HepG2 (cell line): ENCODE measurements around the gene ZNF184. TPM values are rescaled to one million over a fixed set of nuclear protein-coding genes. Genes with fewer than 3 reads are reported as not detected.
A peak's percentile ranks its signal among the peaks of the same experiment; 100 is the strongest.

Experiments
- BCL6 ChIP-seq: IDR thresholded peaks from 2 replicates; pipeline ENCODE4 v1.6.1; 2016; ENCODE audit warnings: missing genetic modification reagents, missing compliant biosample characterization
- CENPX ChIP-seq: sonication (generic); formaldehyde crosslinking; IDR thresholded peaks from 2 replicates; pipeline ENCODE4 v1.9.0; 2021; ENCODE audit warnings: mild to moderate bottlenecking, missing genetic modification reagents, moderate library complexity
- CHD4 ChIP-seq: fragments of 200-600 bp; sonication (generic); IDR thresholded peaks from 2 replicates; pipeline ENCODE4 v1.7.0; 2017; ENCODE audit warnings: mild to moderate bottlenecking, low read length, borderline replicate concordance
- FOSL2 ChIP-seq: sonication (generic); formaldehyde crosslinking; IDR thresholded peaks from 2 replicates; pipeline ENCODE4 v1.4.0; 2020; ENCODE audit warnings: missing genetic modification reagents
- HMG20A ChIP-seq: IDR thresholded peaks from 2 replicates; pipeline ENCODE4 v1.6.1; 2016; ENCODE audit warnings: borderline replicate concordance
- HNF4G ChIP-seq, 2 experiments: sonication (generic) in 1 of 2; formaldehyde crosslinking in 1 of 2; IDR thresholded peaks; 2 replicates each; pipeline versions ENCODE4 v1.4.0 to v1.6.1; 2011 to 2020; ENCODE audit warnings: borderline replicate concordance in 2 of 2, low read depth in 2 of 2, mild to moderate bottlenecking in 2 of 2, low read length in 1 of 2, missing genetic modification reagents in 1 of 2, moderate library complexity in 1 of 2
- ISL2 ChIP-seq: sonication (generic); formaldehyde crosslinking; IDR thresholded peaks from 2 replicates; pipeline ENCODE4 v1.5.0; 2020; ENCODE audit warnings: missing genetic modification reagents
- KDM2A ChIP-seq: sonication (generic); formaldehyde crosslinking; IDR thresholded peaks from 2 replicates; pipeline ENCODE4 v1.4.0; 2020; ENCODE audit warnings: low read depth, missing genetic modification reagents, borderline replicate concordance
- KDM5A ChIP-seq: fragments of 200-600 bp; sonication (generic); IDR thresholded peaks from 2 replicates; pipeline ENCODE4 v1.7.0; 2018; ENCODE audit warnings: antibody characterized with exemption, mild to moderate bottlenecking, low read length, borderline replicate concordance
- NFATC3 ChIP-seq: sonication (generic); formaldehyde crosslinking; IDR thresholded peaks from 2 replicates; pipeline ENCODE4 v1.5.1; 2020; ENCODE audit warnings: mild to moderate bottlenecking, missing genetic modification reagents
- NFKB2 ChIP-seq: sonication (generic); formaldehyde crosslinking; IDR thresholded peaks from 2 replicates; pipeline ENCODE4 v1.4.0; 2020; ENCODE audit warnings: missing genetic modification reagents, borderline replicate concordance
- NR2F1 ChIP-seq, 2 experiments: fragments of 450-650 bp in 1 of 2; formaldehyde crosslinking in 1 of 2; IDR thresholded peaks; 2 replicates each; pipeline versions ENCODE4 v1.5.0 to v1.6.1; 2016 to 2020; ENCODE audit warnings: mild to moderate bottlenecking in 1 of 2, missing compliant biosample characterization in 1 of 2, missing genetic modification reagents in 1 of 2, moderate library complexity in 1 of 2
- PTBP1 ChIP-seq: fragments of 200-400 bp; formaldehyde crosslinking; IDR thresholded peaks from 2 replicates; pipeline ENCODE4 v1.6.1; 2018; ENCODE audit warnings: low read length, low read depth; ENCODE audit not compliant: poor library complexity, severe bottlenecking
- SKI ChIP-seq: fragments of 450-650 bp; IDR thresholded peaks from one replicate; pipeline ENCODE4 v1.6.1; 2018; ENCODE audit warnings: mild to moderate bottlenecking; ENCODE audit not compliant: partially characterized antibody
- SNAI1 ChIP-seq: sonication (generic); formaldehyde crosslinking; IDR thresholded peaks from 2 replicates; pipeline ENCODE4 v1.5.0; 2020; ENCODE audit warnings: mild to moderate bottlenecking, missing genetic modification reagents, borderline replicate concordance
- SOX5 ChIP-seq: IDR thresholded peaks from 2 replicates; pipeline ENCODE4 v1.6.1; 2016; ENCODE audit warnings: borderline replicate concordance
- TGIF2 ChIP-seq: IDR thresholded peaks from 2 replicates; pipeline ENCODE4 v1.6.1; 2016; ENCODE audit warnings: control low read depth, missing compliant biosample characterization
- ZBTB38 ChIP-seq: sonication (generic); formaldehyde crosslinking; IDR thresholded peaks from 2 replicates; pipeline ENCODE4 v1.5.1; 2020; ENCODE audit warnings: mild to moderate bottlenecking, missing genetic modification reagents
- ZEB1 ChIP-seq: IDR thresholded peaks from 2 replicates; pipeline ENCODE4 v1.6.1; 2012; ENCODE audit warnings: mild to moderate bottlenecking, low read depth, inconsistent platforms; ENCODE audit not compliant: insufficient replicate concordance
- ZKSCAN8 ChIP-seq: IDR thresholded peaks from 2 replicates; pipeline ENCODE4 v1.6.1; 2016; ENCODE audit warnings: borderline replicate concordance, missing genetic modification reagents, missing compliant biosample characterization
- ZMYM2 ChIP-seq: sonication (generic); formaldehyde crosslinking; IDR thresholded peaks from 2 replicates; pipeline ENCODE4 v1.8.0; 2022; ENCODE audit warnings: mild to moderate bottlenecking, missing genetic modification reagents
- ZNF616 ChIP-seq: sonication (generic); formaldehyde crosslinking; IDR thresholded peaks from 2 replicates; pipeline ENCODE4 v1.5.0; 2020; ENCODE audit warnings: low read depth, mild to moderate bottlenecking, missing genetic modification reagents
- ZNF766 ChIP-seq: sonication (generic); formaldehyde crosslinking; IDR thresholded peaks from 2 replicates; pipeline ENCODE4 v1.5.0; 2020; ENCODE audit warnings: missing genetic modification reagents, borderline replicate concordance
- ZNF83 ChIP-seq: sonication (generic); formaldehyde crosslinking; IDR thresholded peaks from 2 replicates; pipeline ENCODE4 v1.4.0; 2020; ENCODE audit warnings: missing genetic modification reagents, mild to moderate bottlenecking, borderline replicate concordance
- polyA plus RNA-seq, 8 experiments: library from polyadenylated mRNA; depleted of rRNA in 3 of 8; stranded (reverse) in 7 of 8; unstranded in 1 of 8; fragments of >200 nt; fragmentation: Illumina TruSeq in 4 of 8; extraction: Trizol in 4 of 8; gene quantifications; 2 replicates each; pipeline versions ENCODE4 v1.2.1 to v1.2.3, GENCODE V29; 2011 to 2016; ENCODE audit warnings: low read depth in 4 of 8, missing spikeins in 1 of 8, mixed read lengths in 1 of 8; ENCODE audit not compliant: insufficient read depth in 1 of 8
- total RNA-seq, 5 experiments: library from RNA; depleted of rRNA; stranded (reverse); fragments of >200 nt; fragmentation: Illumina TruSeq; extraction: Trizol; gene quantifications; 2 replicates each; pipeline ENCODE4 v1.2.3, GENCODE V29; 2016; ENCODE audit warnings: low read depth in 1 of 5
- TF ChIP-seq, protein P1 (sequence below): IDR thresholded peaks from 2 replicates; pipeline ENCODE4 v1.6.1; 2016
- TF ChIP-seq, protein P2 (sequence below): sonication (generic); formaldehyde crosslinking; IDR thresholded peaks from 2 replicates; pipeline ENCODE4 v1.4.0; 2020; ENCODE audit warnings: mild to moderate bottlenecking, missing genetic modification reagents
- TF ChIP-seq, protein P3 (sequence below): sonication (generic); formaldehyde crosslinking; IDR thresholded peaks from 2 replicates; pipeline ENCODE4 v1.4.0; 2020; ENCODE audit warnings: mild to moderate bottlenecking, missing genetic modification reagents
- TF ChIP-seq, protein P4 (sequence below): sonication (generic); formaldehyde crosslinking; IDR thresholded peaks from 2 replicates; pipeline ENCODE4 v1.4.0; 2020; ENCODE audit warnings: mild to moderate bottlenecking, missing genetic modification reagents, borderline replicate concordance

Gene ZNF184
- total and polyA plus RNA-seq, 2 of the 13 experiments (the other 11 are each of a cell fraction or from before 2014, with no cell fraction given), result 2.1 to 10.1 TPM

DNA sequence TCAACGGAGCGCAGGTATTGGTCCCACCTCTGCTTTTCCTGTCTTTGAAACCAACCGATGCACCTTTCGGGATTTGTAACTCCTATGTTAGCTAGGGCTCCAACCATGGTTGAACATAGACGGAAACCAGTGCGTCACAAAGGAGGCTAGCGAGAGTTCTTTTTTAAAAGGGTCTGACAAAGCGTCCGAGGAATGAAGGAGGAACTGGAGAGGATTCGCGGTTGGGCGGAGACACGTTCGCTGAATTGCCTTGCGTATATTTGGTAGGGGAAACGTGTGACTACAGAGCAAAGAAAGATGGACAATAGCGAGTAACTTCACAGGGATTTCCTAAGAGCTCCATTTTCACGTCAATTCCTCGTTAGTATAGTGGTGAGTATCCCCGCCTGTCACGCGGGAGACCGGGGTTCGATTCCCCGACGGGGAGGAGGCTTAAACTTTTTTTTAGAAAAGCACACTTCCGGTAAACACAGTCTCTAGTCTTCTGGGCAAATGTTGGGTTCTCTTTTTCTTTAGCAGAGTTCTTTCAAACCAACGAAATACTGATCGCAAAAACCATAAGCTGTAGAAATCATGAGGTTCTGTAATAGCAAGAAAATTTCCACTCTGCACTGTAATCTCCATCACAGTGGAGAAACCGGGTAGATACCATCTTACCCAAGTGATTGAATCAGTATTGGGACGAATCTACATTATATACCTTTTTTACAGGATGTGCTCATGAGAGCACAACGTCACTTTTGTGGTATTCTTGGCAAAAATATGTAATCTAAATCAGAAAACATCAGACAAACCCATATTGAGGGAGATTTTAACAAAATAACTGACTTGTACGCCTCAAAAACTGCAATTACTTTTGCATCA is 6.6 kb upstream of the ZNF184 start (continued):
- TF ChIP-seq BCL6 (CRISPR knock-in tag), result peak; percentile 74
- peak; percentile 85 for TF ChIP-seq KDM2A (CRISPR knock-in tag)
- TF ChIP-seq, protein P1, sequence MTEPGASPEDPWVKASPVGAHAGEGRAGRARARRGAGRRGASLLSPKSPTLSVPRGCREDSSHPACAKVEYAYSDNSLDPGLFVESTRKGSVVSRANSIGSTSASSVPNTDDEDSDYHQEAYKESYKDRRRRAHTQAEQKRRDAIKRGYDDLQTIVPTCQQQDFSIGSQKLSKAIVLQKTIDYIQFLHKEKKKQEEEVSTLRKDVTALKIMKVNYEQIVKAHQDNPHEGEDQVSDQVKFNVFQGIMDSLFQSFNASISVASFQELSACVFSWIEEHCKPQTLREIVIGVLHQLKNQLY, result no peak
- no peak for TF ChIP-seq NFKB2 (CRISPR knock-in tag)
- peak; percentile 31 for TF ChIP-seq SKI
- peak; percentile 80 for TF ChIP-seq ISL2 (CRISPR knock-in tag)
- TF ChIP-seq HMG20A (CRISPR knock-in tag), result no peak
- no peak for TF ChIP-seq ZNF766
- no peak for TF ChIP-seq ZNF83 (CRISPR knock-in tag)
- peak; percentile 77 for TF ChIP-seq ZMYM2 (CRISPR knock-in tag)
- TF ChIP-seq NFATC3 (CRISPR knock-in tag), result no peak
- TF ChIP-seq, protein P2, sequence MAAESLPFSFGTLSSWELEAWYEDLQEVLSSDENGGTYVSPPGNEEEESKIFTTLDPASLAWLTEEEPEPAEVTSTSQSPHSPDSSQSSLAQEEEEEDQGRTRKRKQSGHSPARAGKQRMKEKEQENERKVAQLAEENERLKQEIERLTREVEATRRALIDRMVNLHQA (CRISPR knock-in tag), result 0 out of 2 replicates have a peak, but pooled peaks have one; percentile 41
- TF ChIP-seq ZNF616, result no peak
- TF ChIP-seq, protein P3, sequence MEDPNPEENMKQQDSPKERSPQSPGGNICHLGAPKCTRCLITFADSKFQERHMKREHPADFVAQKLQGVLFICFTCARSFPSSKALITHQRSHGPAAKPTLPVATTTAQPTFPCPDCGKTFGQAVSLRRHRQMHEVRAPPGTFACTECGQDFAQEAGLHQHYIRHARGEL (CRISPR knock-in tag), result no peak
- TF ChIP-seq ZKSCAN8 (CRISPR knock-in tag), result peak; percentile 89; the same call in 1 of the 2 replicates
- peak; percentile 65 for TF ChIP-seq SOX5 (CRISPR knock-in tag)
- no peak for TF ChIP-seq NR2F1 (CRISPR knock-in tag; IDR thresholded peaks at IDR 0.05)
- peak; percentile 77 for TF ChIP-seq ZEB1
- peak; percentile 59 for TF ChIP-seq FOSL2 (CRISPR knock-in tag)
- no peak for TF ChIP-seq PTBP1
- 0 out of 2 replicates have a peak, but pooled peaks have one; percentile 18 for TF ChIP-seq SNAI1 (CRISPR knock-in tag)
- peak; percentile 55; the same call in 1 of the 2 replicates for TF ChIP-seq KDM5A
- no peak for TF ChIP-seq ZBTB38
- TF ChIP-seq CHD4, result no peak; the same call in 1 of the 2 replicates
- TF ChIP-seq TGIF2, result peak; percentile 44; the same call in 1 of the 2 replicates
- no peak for TF ChIP-seq CENPX (CRISPR knock-in tag)
- no peak for TF ChIP-seq HNF4G (IDR thresholded peaks at IDR 0.05; ENCODE audit: borderline replicate concordance, low read depth, low read length)
- no peak for TF ChIP-seq HNF4G (CRISPR knock-in tag; IDR thresholded peaks at IDR 0.05; ENCODE audit: borderline replicate concordance, low read depth)
- TF ChIP-seq, protein P4, sequence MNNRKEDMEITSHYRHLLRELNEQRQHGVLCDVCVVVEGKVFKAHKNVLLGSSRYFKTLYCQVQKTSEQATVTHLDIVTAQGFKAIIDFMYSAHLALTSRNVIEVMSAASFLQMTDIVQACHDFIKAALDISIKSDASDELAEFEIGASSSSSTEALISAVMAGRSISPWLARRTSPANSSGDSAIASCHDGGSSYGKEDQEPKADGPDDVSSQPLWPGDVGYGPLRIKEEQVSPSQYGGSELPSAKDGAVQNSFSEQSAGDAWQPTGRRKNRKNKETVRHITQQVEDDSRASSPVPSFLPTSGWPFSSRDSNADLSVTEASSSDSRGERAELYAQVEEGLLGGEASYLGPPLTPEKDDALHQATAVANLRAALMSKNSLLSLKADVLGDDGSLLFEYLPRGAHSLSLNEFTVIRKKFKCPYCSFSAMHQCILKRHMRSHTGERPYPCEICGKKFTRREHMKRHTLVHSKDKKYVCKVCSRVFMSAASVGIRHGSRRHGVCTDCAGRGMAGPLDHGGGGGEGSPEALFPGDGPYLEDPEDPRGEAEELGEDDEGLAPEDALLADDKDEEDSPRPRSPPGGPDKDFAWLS, result no peak
